EH (cell line): ENCODE results near the gene CHN2.

Experiments
- DNase-seq: peaks from one replicate; pipeline ENCODE4 v3.0.0-alpha.2; 2015; ENCODE audit warnings: low read depth

The CHN2 gene

GRCh38 chr7:29364661-29365060 lies 170.1 kb downstream of the CHN2 start:
- no peak for DNase-seq

GRCh38 chr7:29365423-29365822 lies 170.8 kb downstream of the CHN2 start:
- DNase-seq = no peak

GRCh38 chr7:29367784-29368183 lies 173.2 kb downstream of the CHN2 start:
- no peak for DNase-seq

- DNase-seq = no peak
Measured at GRCh38 chr7:29369909-29370488, 175.4 kb downstream of the CHN2 start.

GRCh38 chr7:29370531-29371314 lies 176.1 kb downstream of the CHN2 start:
- no peak for DNase-seq

GRCh38 chr7:29371472-29371871 lies 176.9 kb downstream of the CHN2 start:
- DNase-seq = no peak

GRCh38 chr7:29372351-29373090 lies 177.9 kb downstream of the CHN2 start:
- DNase-seq = no peak

- peak; percentile 6 for DNase-seq
Measured at GRCh38 chr7:29375641-29376562, 181.3 kb downstream of the CHN2 start.

- no peak for DNase-seq
Measured at GRCh38 chr7:29377718-29378117, 183.1 kb downstream of the CHN2 start.

- no peak for DNase-seq
Measured at GRCh38 chr7:29379551-29379950, 185.0 kb downstream of the CHN2 start.

GRCh38 chr7:29381206-29382094 lies 186.9 kb downstream of the CHN2 start:
- DNase-seq = no peak

- DNase-seq = no peak
Measured at GRCh38 chr7:29384277-29384676, 189.7 kb downstream of the CHN2 start.

GRCh38 chr7:29385214-29385814 lies 190.7 kb downstream of the CHN2 start:
- no peak for DNase-seq

- DNase-seq = no peak
Measured at GRCh38 chr7:29386196-29386765, 191.7 kb downstream of the CHN2 start.

- no peak for DNase-seq
Measured at GRCh38 chr7:29391262-29391661, 196.7 kb downstream of the CHN2 start.

GRCh38 chr7:29394321-29394720 lies 199.7 kb downstream of the CHN2 start:
- no peak for DNase-seq

GRCh38 chr7:29396563-29396962 lies 202.0 kb downstream of the CHN2 start:
- DNase-seq = no peak

- no peak for DNase-seq
Measured at GRCh38 chr7:29397398-29397797, 202.8 kb downstream of the CHN2 start.

GRCh38 chr7:29398011-29398410 lies 203.4 kb downstream of the CHN2 start:
- DNase-seq = no peak

- DNase-seq = no peak
Measured at GRCh38 chr7:29400437-29400836, 205.9 kb downstream of the CHN2 start.
